Vagina (tissue), 2 donors: Measurements from ENCODE around the gene KRT20. TPM values are rescaled to one million over a fixed set of nuclear protein-coding genes. Genes with fewer than 3 reads are reported as not detected.

ENCODE experiments used
- DNase-seq, 2 donors: peaks; one replicate each; pipeline ENCODE4 v3.0.0-alpha.2; 2017; ENCODE audit errors: extremely low spot score in 2 of 2
- H3K27ac ChIP-seq: fragments of 200-600 bp; sonication (generic); one replicate; pipeline ENCODE4 v1.5.1; 2019
- H3K27me3 ChIP-seq: fragments of 200-600 bp; sonication (generic); one replicate; pipeline ENCODE4 v1.5.1; 2019
- H3K36me3 ChIP-seq, 2 donors: fragments of 200-600 bp; sonication (generic); one replicate each; pipeline ENCODE4 v1.5.1; 2017 to 2019
- H3K4me1 ChIP-seq: fragments of 200-600 bp; sonication (generic); one replicate; pipeline ENCODE4 v1.5.1; 2019
- H3K4me3 ChIP-seq, 2 donors: fragments of 200-600 bp; sonication (generic); 1 replicate in 1 of 2; 2 replicates in 1 of 2; pipeline ENCODE4 v1.5.1; 2016 to 2019
- H3K9me3 ChIP-seq: fragments of 200-600 bp; sonication (generic); one replicate; pipeline ENCODE4 v1.5.1; 2019
- CTCF ChIP-seq, 3 experiments: fragments of 450-650 bp in 2 of 3; fragments of 200-600 bp in 1 of 3; sonication (generic) in 1 of 3; IDR thresholded peaks; one replicate each; pipeline ENCODE4 v1.5.1; 2017 to 2019; ENCODE audit warnings: antibody characterized with exemption in 3 of 3, mild to moderate bottlenecking in 2 of 3, moderate library complexity in 2 of 3
- POLR2A ChIP-seq, 2 donors: fragments of 450-650 bp; IDR thresholded peaks; one replicate each; pipeline ENCODE4 v1.6.1; 2017; ENCODE audit warnings: antibody characterized with exemption in 2 of 2, mild to moderate bottlenecking in 2 of 2, moderate library complexity in 2 of 2
- POLR2AphosphoS5 ChIP-seq, 2 donors: sonication (generic); formaldehyde crosslinking; IDR thresholded peaks; one replicate each; pipeline ENCODE4 v1.9.0; 2017; ENCODE audit warnings: antibody characterized with exemption in 2 of 2, mild to moderate bottlenecking in 2 of 2, low read depth in 1 of 2; ENCODE audit not compliant: insufficient read depth in 1 of 2
- intact Hi-C: fragments of 100-400 bp; cut with DNase I; formaldehyde crosslinking; loops from one replicate; pipeline ENCODE4 v1.15.1; 2023
- total RNA-seq: library from RNA; depleted of rRNA; stranded (reverse); fragments of >200 nt; gene quantifications from one replicate; pipeline ENCODE4 v1.2.3, GENCODE V29; 2016

Gene KRT20
- not detected for total RNA-seq

- Histone ChIP-seq H3K4me3 (no peak within 1 kb of the TSS), H3K27me3 (no peaks in the 10 kb centered on the region), H3K9me3 (no peaks in the 10 kb centered on the region), H3K27ac (peak within 1 kb of the TSS; percentile 56), H3K36me3 (no peaks in the 10 kb centered on the region), H3K4me1 (no peaks in the 10 kb centered on the region)
- DNase-seq: no peak
- no peak for TF ChIP-seq POLR2AphosphoS5 (IDR thresholded peaks at IDR 0.05; ENCODE audit: insufficient read depth in 1 of 2, low read depth in 1 of 2)
- no peak for TF ChIP-seq CTCF (IDR thresholded peaks at IDR 0.05)
- no peak for TF ChIP-seq POLR2A (IDR thresholded peaks at IDR 0.05)
- intact Hi-C loops: no loop called here
Measured at GRCh38 chr17:40884708-40885512, at the start of gene KRT20. KRT20 (minus strand) TSS chr17:40885242; CDS start chr17:40885185, 57 bp downstream.

- no peak for DNase-seq
- no peaks in the 10 kb centered on the region for H3K9me3 ChIP-seq
- no peaks in the 10 kb centered on the region for H3K36me3 ChIP-seq
- intact Hi-C loops: no loop called here
- H3K27me3 ChIP-seq: no peaks in the 10 kb centered on the region
- no peak overlapping the region for H3K27ac ChIP-seq
- TF ChIP-seq CTCF (IDR thresholded peaks at IDR 0.05) (no peak), POLR2A (IDR thresholded peaks at IDR 0.05) (no peak), POLR2AphosphoS5 (IDR thresholded peaks at IDR 0.05; ENCODE audit: insufficient read depth in 1 of 2, low read depth in 1 of 2) (no peak)
- H3K4me1 ChIP-seq: no peaks in the 10 kb centered on the region
- no peak overlapping the region for H3K4me3 ChIP-seq
Measured at GRCh38 chr17:40932608-40933007, 47.6 kb upstream of the KRT20 start.

- no peak for TF ChIP-seq POLR2AphosphoS5 (IDR thresholded peaks at IDR 0.05; ENCODE audit: insufficient read depth in 1 of 2, low read depth in 1 of 2)
- no peak for TF ChIP-seq CTCF (IDR thresholded peaks at IDR 0.05)
- TF ChIP-seq POLR2A (IDR thresholded peaks at IDR 0.05): no peak
- Histone ChIP-seq H3K4me1 (no peaks in the 10 kb centered on the region), H3K9me3 (no peaks in the 10 kb centered on the region), H3K36me3 (no peaks in the 10 kb centered on the region), H3K27ac (no peak overlapping the region), H3K4me3 (no peak overlapping the region), H3K27me3 (no peaks in the 10 kb centered on the region)
- no peak for DNase-seq
- intact Hi-C loops: no loop called here
Measured at GRCh38 chr17:40931311-40931710, 46.3 kb upstream of the KRT20 start.

GRCh38 chr17:40926341-40926740 lies 41.3 kb upstream of the KRT20 start:
- Histone ChIP-seq H3K9me3 (no peaks in the 10 kb centered on the region), H3K36me3 (no peaks in the 10 kb centered on the region), H3K27me3 (no peaks in the 10 kb centered on the region), H3K4me3 (no peak overlapping the region), H3K27ac (no peak overlapping the region), H3K4me1 (peaks cover 17% of the 10 kb centered on the region)
- DNase-seq: no peak
- intact Hi-C loops: no loop called here
- TF ChIP-seq CTCF (IDR thresholded peaks at IDR 0.05) (no peak), POLR2AphosphoS5 (IDR thresholded peaks at IDR 0.05; ENCODE audit: insufficient read depth in 1 of 2, low read depth in 1 of 2) (no peak), POLR2A (IDR thresholded peaks at IDR 0.05) (no peak)

- no peak for DNase-seq
- no peaks in the 10 kb centered on the region for H3K27me3 ChIP-seq
- no peak overlapping the region for H3K4me3 ChIP-seq
- intact Hi-C loops: no loop called here
- no peaks in the 10 kb centered on the region for H3K9me3 ChIP-seq
- H3K27ac ChIP-seq: peak overlapping the region; percentile 90
- H3K4me1 ChIP-seq: peaks cover 17% of the 10 kb centered on the region
- H3K36me3 ChIP-seq: no peaks in the 10 kb centered on the region
- TF ChIP-seq POLR2A (IDR thresholded peaks at IDR 0.05) (no peak), POLR2AphosphoS5 (IDR thresholded peaks at IDR 0.05; ENCODE audit: insufficient read depth in 1 of 2, low read depth in 1 of 2) (peak in 1 of 2 donors; percentile 87)
Measured at GRCh38 chr17:40922239-40922638, 37.2 kb upstream of the KRT20 start.
